WI38 (cell line): ENCODE data around the gene ANTXR2.
"Not testable (repeated sequence)": the region's sequence is repeated elsewhere in the genome, so short reads cannot be mapped to it uniquely, and the experiment has no call there.

Source experiments
- H3K4me3 ChIP-seq: 2 replicates; pipeline ENCODE4 v1.5.1; 2011; ENCODE audit warnings: low read depth, mild to moderate bottlenecking, control low read depth, low read length
- CTCF ChIP-seq: IDR thresholded peaks from 2 replicates; pipeline ENCODE4 v1.5.1; 2012; ENCODE audit warnings: low read depth, mild to moderate bottlenecking, control low read depth, low read length

Gene ANTXR2

DNA sequence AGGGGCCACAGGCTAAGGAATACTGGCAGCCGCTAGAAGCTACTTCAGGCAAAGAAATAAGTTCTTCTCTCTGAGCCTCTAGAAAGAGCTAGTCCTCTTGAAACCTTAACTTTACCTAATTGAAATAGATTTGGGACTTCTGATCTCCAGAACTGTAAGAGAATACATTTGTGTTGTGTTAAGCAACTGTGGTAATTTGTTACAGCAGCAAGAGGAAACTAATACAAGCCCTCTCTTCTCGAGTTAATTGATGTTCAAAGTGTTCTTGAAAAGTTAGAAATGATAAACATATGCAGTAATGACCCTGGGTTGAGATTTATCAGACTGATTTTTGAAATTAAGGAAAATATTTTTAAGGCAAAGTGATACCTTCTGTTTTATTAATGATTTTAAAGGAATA, 172.8 kb downstream of the ANTXR2 start:
- no peak overlapping the region for H3K4me3 ChIP-seq
- no peak for TF ChIP-seq CTCF

GRCh38 chr4:79899481-79899880, 173.5 kb downstream of the ANTXR2 start:
- H3K4me3 ChIP-seq, result no peak overlapping the region
- no peak for TF ChIP-seq CTCF

- H3K4me3 ChIP-seq, result no peak overlapping the region
- TF ChIP-seq CTCF, result no peak
These were observed 175.0 kb downstream of the ANTXR2 start for GRCh38 chr4:79898055-79898454.

DNA sequence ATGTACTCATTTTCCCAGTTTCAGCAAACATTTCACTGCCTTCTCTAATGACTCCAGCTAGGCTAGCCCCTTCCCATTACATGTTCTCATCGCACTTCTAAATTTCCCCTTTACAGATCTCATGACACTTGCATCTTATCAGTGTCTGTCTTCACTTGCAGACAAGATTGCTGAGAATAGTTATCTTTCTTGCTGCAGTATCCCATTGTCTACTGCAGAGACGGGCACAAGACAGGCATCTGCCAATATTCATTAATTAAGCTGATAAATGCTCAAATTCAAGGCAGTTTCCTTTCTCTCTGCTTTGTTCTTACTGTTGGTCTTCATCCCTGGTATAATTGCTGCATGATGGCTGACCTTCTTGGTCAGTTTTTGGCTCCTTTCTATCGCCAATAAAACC, 175.9 kb downstream of the ANTXR2 start:
- no peak for TF ChIP-seq CTCF
- H3K4me3 ChIP-seq, result no peak overlapping the region

DNA sequence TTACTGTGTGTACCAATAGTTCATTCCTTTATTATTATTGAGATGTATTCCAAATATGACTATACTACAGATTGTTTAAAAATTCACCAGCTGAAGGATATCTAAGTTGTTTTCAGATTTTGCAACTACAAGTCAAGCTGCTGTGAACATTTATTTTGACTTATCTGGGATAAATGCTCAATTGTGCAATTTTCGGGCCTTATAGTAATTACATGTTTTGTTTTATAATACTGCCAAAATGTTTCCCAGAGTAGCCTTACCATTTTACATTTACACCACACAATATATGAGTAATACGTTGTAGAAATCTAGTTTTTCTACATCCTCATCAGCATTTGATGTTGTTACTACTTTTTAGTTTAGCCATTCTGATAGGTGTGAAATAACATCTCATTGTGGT, 179.6 kb downstream of the ANTXR2 start:
- TF ChIP-seq CTCF, result no peak
- no peak overlapping the region for H3K4me3 ChIP-seq

DNA sequence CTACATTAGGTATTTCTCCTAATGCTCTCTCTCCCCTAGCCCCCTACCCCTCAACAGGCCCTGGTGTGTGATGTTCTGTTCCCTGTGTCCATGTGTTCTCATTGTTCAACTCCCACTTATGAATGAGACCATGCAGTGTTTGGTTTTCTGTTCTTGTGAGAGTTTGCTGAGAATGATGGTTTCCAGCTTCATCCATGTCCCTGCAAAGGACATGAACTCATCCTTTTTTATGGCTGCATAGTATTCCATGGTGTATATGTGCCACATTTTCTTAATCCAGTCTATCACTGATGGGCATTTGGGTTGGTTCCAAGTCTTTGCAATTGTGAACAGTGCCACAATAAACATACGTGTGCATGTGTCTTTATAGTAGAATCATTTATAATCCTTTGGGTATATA, 184.0 kb downstream of the ANTXR2 start:
- H3K4me3 ChIP-seq, result not testable (repeated sequence)

DNA sequence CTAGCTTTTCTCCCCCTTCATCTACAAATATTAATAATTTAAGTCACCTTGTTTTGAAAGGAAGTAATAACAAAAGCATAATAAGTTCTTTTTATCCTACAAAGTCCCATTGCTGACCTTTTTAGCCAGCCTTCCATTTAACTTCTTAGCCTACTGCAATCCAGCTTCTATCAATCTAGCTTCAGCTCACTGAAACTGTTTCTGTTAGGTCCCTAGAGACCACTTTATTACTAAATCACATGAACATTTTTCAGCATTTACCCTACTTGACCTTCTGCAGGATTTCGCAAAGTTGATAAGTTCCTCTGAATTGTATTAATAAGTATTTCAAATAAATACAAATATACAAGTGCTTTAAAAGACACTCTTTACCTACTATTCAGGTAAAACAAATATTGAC, 186.5 kb downstream of the ANTXR2 start:
- no peak for TF ChIP-seq CTCF
- no peak overlapping the region for H3K4me3 ChIP-seq

DNA sequence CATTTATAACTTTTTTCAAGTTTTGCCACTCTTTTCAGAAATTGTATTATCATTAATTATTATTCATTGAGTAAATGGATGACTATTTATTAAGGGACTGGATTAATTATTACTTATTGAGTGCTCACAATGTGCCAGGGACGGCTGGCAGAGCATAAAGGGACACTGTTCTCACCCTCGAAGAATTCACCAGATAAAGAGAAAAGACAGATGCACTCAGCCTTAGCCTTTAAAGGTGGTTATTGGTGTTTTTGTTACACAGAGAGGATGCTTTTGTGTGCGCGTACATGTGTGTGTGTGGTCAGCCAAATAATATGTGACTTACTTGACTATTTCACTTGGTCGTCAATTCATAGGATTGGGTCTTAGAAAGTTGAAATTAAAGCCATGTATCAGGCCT, 187.0 kb downstream of the ANTXR2 start:
- TF ChIP-seq CTCF, result no peak
- H3K4me3 ChIP-seq, result no peak overlapping the region
